Stimulated activated naive B cell treated with anti-CD40 and anti-IgM and Interleukin-4, amounts not matched to agents 10 μg/mL and 1 μg/mL and 100 μg/mL, for 72 hours (primary cell): ENCODE measurements around the gene SND1.
"Not testable (repeated sequence)": the region's sequence is repeated elsewhere in the genome, so short reads cannot be mapped to it uniquely, and the experiment has no call there.

Source experiments
- ATAC-seq, 2 donors: fragments of 150-1000 bp; cut with Tn5 transposase; replicated peaks; 2 replicates each; pipeline ENCODE4 v1.10.0; 2021; ENCODE audit warnings: moderate library complexity in 1 of 2
- DNase-seq: peaks from one replicate; pipeline ENCODE4 v3.0.0; 2021
- H3K27ac Mint-ChIP-seq: one replicate; pipeline ENCODE4 v1.8.0; 2022; ENCODE audit warnings: mild to moderate bottlenecking, mixed read lengths
- H3K27me3 Mint-ChIP-seq, 2 donors: one replicate each; pipeline ENCODE4 v1.8.0; 2022; ENCODE audit warnings: mixed read lengths in 2 of 2
- H3K36me3 Mint-ChIP-seq, 2 donors: one replicate each; pipeline ENCODE4 v1.8.0; 2022; ENCODE audit warnings: mixed read lengths in 2 of 2, mild to moderate bottlenecking in 1 of 2
- H3K4me1 Mint-ChIP-seq, 2 donors: one replicate each; pipeline ENCODE4 v1.8.0; 2022; ENCODE audit warnings: mixed read lengths in 2 of 2, mild to moderate bottlenecking in 1 of 2
- H3K4me3 Mint-ChIP-seq, 2 donors: one replicate each; pipeline ENCODE4 v1.8.0; 2022; ENCODE audit warnings: mild to moderate bottlenecking in 2 of 2, mixed read lengths in 2 of 2, moderate library complexity in 1 of 2
- H3K9me3 Mint-ChIP-seq, 2 donors: one replicate each; pipeline ENCODE4 v1.8.0; 2022; ENCODE audit warnings: mixed read lengths in 2 of 2, mild to moderate bottlenecking in 1 of 2

The SND1 gene

GRCh38 chr7:127666602-127667001 lies 14.6 kb downstream of the SND1 start:
- H3K9me3 Mint-ChIP-seq, result no peaks in the 10 kb centered on the region
- peak overlapping the region; percentile 21 for H3K27ac Mint-ChIP-seq
- ATAC-seq, result no peak
- peaks cover 46 to 57% of the 10 kb centered on the region in 2 donors for H3K4me1 Mint-ChIP-seq
- H3K36me3 Mint-ChIP-seq, result peaks cover 41 to 66% of the 10 kb centered on the region in 2 donors
- no peaks in the 10 kb centered on the region for H3K27me3 Mint-ChIP-seq
- H3K4me3 Mint-ChIP-seq, result peak overlapping the region in 1 of 2 donors; percentile 25
- DNase-seq, result no peak

- Mint-ChIP-seq H3K27me3 (no peaks in the 10 kb centered on the region), H3K4me3 (peak overlapping the region; percentile 60 to 64), H3K36me3 (peaks cover 45 to 68% of the 10 kb centered on the region in 2 donors), H3K4me1 (peaks cover 44 to 55% of the 10 kb centered on the region in 2 donors), H3K27ac (peak overlapping the region; percentile 26), H3K9me3 (no peaks in the 10 kb centered on the region)
- DNase-seq (no peak), ATAC-seq (peak; percentile 90 to 95)
These were observed 15.2 kb downstream of the SND1 start for GRCh38 chr7:127667017-127667670.

DNA sequence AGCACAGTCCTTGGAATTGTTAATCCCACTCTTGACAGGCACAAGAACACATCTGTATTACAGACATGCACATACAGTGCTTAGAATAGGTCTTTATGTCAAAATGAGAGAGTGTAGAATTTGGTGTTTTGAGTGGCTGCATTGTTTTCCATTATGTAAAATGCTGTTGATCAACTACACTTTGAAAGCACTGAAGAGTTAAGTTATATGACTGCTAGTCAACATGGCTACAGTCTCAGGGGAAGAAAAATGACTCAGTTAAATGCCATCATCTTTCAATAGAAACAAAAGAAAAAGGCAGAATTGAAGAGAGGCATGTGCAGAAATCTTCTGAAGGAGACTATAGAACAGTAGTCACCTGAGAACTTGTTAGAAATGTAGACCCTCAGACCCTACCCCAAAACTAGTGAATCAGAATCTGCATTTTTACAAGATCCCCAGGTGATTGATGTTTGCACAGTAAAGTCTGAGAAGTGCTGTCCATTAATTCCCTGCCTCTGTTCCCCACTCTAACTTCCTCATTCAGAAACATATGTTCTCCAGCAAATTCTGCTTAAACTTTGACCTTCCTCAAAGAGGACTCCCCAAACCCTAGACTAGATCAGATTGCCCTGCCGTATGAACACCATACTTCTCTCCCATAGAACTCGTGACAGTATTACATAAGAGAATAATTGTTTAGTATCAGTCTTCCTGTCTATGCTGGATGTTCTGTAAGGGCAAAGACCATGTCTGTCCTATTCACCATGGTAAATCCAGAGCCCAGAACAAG lies 16.0 kb downstream of the SND1 start:
- DNase-seq (no peak), ATAC-seq (peak; percentile 66 to 72)
- Mint-ChIP-seq H3K4me3 (peak overlapping the region; percentile 60 to 64), H3K4me1 (peaks cover 44 to 51% of the 10 kb centered on the region in 2 donors), H3K36me3 (peaks cover 49 to 72% of the 10 kb centered on the region in 2 donors), H3K27me3 (no peaks in the 10 kb centered on the region), H3K27ac (peak overlapping the region; percentile 26), H3K9me3 (no peaks in the 10 kb centered on the region)

GRCh38 chr7:127671341-127671740 lies 19.3 kb downstream of the SND1 start:
- Mint-ChIP-seq H3K27me3 (no peaks in the 10 kb centered on the region), H3K4me1 (peaks cover 33 to 37% of the 10 kb centered on the region in 2 donors), H3K27ac (no peak overlapping the region), H3K4me3 (no peak overlapping the region), H3K9me3 (no peaks in the 10 kb centered on the region), H3K36me3 (peaks cover 44 to 65% of the 10 kb centered on the region in 2 donors)
- ATAC-seq, result no peak
- DNase-seq, result no peak

DNA sequence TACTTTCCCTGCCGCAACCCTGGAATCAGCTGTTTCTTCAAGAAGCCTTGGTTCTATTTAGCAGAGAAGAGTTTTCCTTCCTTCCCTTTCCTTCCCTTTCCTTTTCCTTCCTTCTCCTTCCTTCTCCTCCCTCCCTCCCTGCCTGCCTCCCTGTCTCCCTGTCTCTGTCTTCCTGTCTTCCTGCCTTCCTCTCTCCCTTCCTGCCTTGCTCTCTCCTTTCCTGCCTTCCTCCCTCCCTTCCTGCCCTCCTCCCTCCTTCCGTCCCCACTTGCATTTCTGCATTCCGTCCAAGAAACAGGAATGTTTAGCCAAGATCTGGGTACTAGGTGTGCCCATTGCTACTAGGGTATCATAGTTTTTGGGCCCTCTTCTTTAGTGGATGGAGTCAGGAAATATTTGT lies 21.9 kb downstream of the SND1 start:
- DNase-seq (no peak), ATAC-seq (no peak)
- H3K27me3 Mint-ChIP-seq, result no peaks in the 10 kb centered on the region
- H3K27ac Mint-ChIP-seq, result no peak overlapping the region
- H3K4me3 Mint-ChIP-seq, result no peak overlapping the region
- H3K36me3 Mint-ChIP-seq, result peaks cover 58 to 74% of the 10 kb centered on the region in 2 donors
- peaks cover 0 to 2% of the 10 kb centered on the region in 2 donors for H3K9me3 Mint-ChIP-seq
- H3K4me1 Mint-ChIP-seq, result peaks cover 19 to 21% of the 10 kb centered on the region in 2 donors

DNA sequence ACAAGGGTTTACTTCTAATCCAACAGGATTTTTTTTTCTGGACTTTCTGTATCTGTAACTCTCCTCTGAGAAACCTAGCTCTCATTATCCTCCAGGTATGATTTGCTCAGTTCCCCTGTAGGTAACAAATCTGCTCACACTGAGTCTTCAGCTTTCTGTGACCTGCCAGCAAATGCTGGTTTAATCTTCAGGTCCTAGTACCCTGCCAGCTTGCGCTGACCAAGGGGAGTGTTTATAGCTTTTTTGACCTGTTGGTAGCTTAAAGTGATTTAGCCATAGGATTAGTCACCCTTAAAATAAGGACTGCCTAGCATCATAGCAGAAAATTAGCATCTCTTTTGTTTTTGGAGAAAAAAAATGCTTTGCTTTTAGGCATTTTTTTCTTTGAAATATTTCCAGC lies 22.4 kb downstream of the SND1 start:
- Mint-ChIP-seq H3K27me3 (no peaks in the 10 kb centered on the region), H3K27ac (no peak overlapping the region), H3K9me3 (peaks cover under 1 to 2% of the 10 kb centered on the region in 2 donors), H3K36me3 (peaks cover 57 to 72% of the 10 kb centered on the region in 2 donors), H3K4me3 (no peak overlapping the region), H3K4me1 (peaks cover 18 to 20% of the 10 kb centered on the region in 2 donors)
- DNase-seq (no peak), ATAC-seq (no peak)

DNA sequence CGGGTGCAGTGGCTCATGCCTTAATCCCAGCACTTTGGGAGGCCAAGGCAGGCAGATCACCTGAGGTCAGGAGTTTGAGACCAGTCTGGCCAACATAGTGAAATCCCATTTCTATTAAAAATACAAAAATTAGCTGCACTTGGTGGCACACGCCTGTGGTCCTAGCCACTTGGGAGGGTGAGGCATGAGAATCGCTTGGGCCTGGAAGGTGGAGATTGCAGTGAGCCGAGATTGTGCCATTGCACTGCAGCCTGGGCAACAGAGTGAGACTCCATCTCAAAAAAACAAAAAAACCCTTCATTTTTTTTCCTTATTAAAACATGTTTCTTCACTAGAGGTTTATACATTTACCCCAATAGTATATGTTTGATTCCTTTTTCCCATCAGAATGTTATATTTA lies 22.9 kb downstream of the SND1 start:
- H3K4me3 Mint-ChIP-seq, H3K27me3 Mint-ChIP-seq, H3K27ac Mint-ChIP-seq, DNase-seq, H3K9me3 Mint-ChIP-seq, ATAC-seq: not testable (repeated sequence)
- Mint-ChIP-seq H3K36me3 (peaks cover 59 to 74% of the 10 kb centered on the region in 2 donors), H3K4me1 (peaks cover 21 to 22% of the 10 kb centered on the region in 2 donors)

DNA sequence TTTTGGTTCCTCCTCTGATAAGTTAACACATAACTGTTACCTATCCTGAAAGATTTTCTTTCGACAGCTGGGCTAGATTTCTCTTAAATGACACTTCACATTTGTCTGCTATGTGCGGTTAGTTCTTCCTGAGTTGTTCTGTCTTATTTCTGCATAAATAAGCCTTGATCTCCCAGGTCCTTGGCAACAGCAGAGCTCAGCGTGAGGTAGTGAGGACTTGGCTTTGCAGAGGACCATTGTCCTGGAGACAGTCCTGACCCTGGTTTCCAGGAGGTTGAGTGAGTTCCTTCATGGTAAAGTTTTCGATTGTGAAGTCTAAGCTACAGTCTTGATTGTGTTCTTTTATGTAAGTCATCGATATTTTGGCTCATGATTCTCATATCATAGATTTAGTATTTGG lies 23.7 kb downstream of the SND1 start:
- Mint-ChIP-seq H3K9me3 (peaks cover 7% of the 10 kb centered on the region in 2 donors), H3K27me3 (no peaks in the 10 kb centered on the region), H3K27ac (peak overlapping the region; percentile 21), H3K4me1 (peaks cover 22 to 23% of the 10 kb centered on the region in 2 donors), H3K4me3 (no peak overlapping the region), H3K36me3 (peaks cover 59 to 74% of the 10 kb centered on the region in 2 donors)
- DNase-seq (no peak), ATAC-seq (no peak)

GRCh38 chr7:127677433-127678230 lies 25.6 kb downstream of the SND1 start:
- Mint-ChIP-seq H3K4me3 (no peak overlapping the region), H3K9me3 (peaks cover 7 to 9% of the 10 kb centered on the region in 2 donors), H3K27me3 (no peaks in the 10 kb centered on the region), H3K4me1 (peaks cover 22 to 26% of the 10 kb centered on the region in 2 donors), H3K27ac (no peak overlapping the region), H3K36me3 (peaks cover 51 to 74% of the 10 kb centered on the region in 2 donors)
- DNase-seq, result no peak
- no peak for ATAC-seq

GRCh38 chr7:127678337-127678736 lies 26.3 kb downstream of the SND1 start:
- no peak overlapping the region for H3K4me3 Mint-ChIP-seq
- H3K9me3 Mint-ChIP-seq, result peaks cover 7 to 9% of the 10 kb centered on the region in 2 donors
- no peaks in the 10 kb centered on the region for H3K27me3 Mint-ChIP-seq
- ATAC-seq (no peak), DNase-seq (no peak)
- peaks cover 29 to 30% of the 10 kb centered on the region in 2 donors for H3K4me1 Mint-ChIP-seq
- peaks cover 56 to 78% of the 10 kb centered on the region in 2 donors for H3K36me3 Mint-ChIP-seq
- no peak overlapping the region for H3K27ac Mint-ChIP-seq

GRCh38 chr7:127678947-127679346 lies 27.0 kb downstream of the SND1 start:
- H3K4me1 Mint-ChIP-seq, result peaks cover 32 to 35% of the 10 kb centered on the region in 2 donors
- peaks cover 7 to 9% of the 10 kb centered on the region in 2 donors for H3K9me3 Mint-ChIP-seq
- ATAC-seq (peak; percentile 85 to 99), DNase-seq (peak; percentile 28)
- H3K27me3 Mint-ChIP-seq, result no peaks in the 10 kb centered on the region
- H3K36me3 Mint-ChIP-seq, result peaks cover 53 to 74% of the 10 kb centered on the region in 2 donors
- peak overlapping the region; percentile 71 for H3K27ac Mint-ChIP-seq
- H3K4me3 Mint-ChIP-seq, result no peak overlapping the region

- H3K27ac Mint-ChIP-seq, result no peak overlapping the region
- H3K9me3 Mint-ChIP-seq, result peaks cover 7 to 12% of the 10 kb centered on the region in 2 donors
- peaks cover 42 to 56% of the 10 kb centered on the region in 2 donors for H3K4me1 Mint-ChIP-seq
- peaks cover 56 to 78% of the 10 kb centered on the region in 2 donors for H3K36me3 Mint-ChIP-seq
- H3K27me3 Mint-ChIP-seq, result no peaks in the 10 kb centered on the region
- DNase-seq, result no peak
- no peak overlapping the region for H3K4me3 Mint-ChIP-seq
- ATAC-seq, result no peak
These were observed 29.0 kb downstream of the SND1 start for GRCh38 chr7:127680983-127681382.

- Mint-ChIP-seq H3K9me3 (peaks cover 7 to 12% of the 10 kb centered on the region in 2 donors), H3K27me3 (no peaks in the 10 kb centered on the region), H3K4me3 (no peak overlapping the region), H3K4me1 (peaks cover 41 to 56% of the 10 kb centered on the region in 2 donors), H3K36me3 (peaks cover 55 to 76% of the 10 kb centered on the region in 2 donors), H3K27ac (no peak overlapping the region)
- DNase-seq (no peak), ATAC-seq (no peak)
These were observed 30.1 kb downstream of the SND1 start for GRCh38 chr7:127682140-127682539.
